Ishikawa (cell line): ENCODE results near the gene ACADVL.

ENCODE experiments used
- CEBPB ChIP-seq: IDR thresholded peaks from 2 replicates; pipeline ENCODE4 v1.6.1; 2012
- CREB1 ChIP-seq: IDR thresholded peaks from 2 replicates; pipeline ENCODE4 v1.6.1; 2012; ENCODE audit warnings: low read depth
- EGR1 ChIP-seq: IDR thresholded peaks from 2 replicates; pipeline ENCODE4 v1.6.1; 2012
- EP300 ChIP-seq: IDR thresholded peaks from 2 replicates; pipeline ENCODE4 v1.6.1; 2012; ENCODE audit warnings: borderline replicate concordance
- FOXM1 ChIP-seq: IDR thresholded peaks from 2 replicates; pipeline ENCODE4 v1.6.1; 2012; ENCODE audit warnings: low read depth, borderline replicate concordance
- MAX ChIP-seq: IDR thresholded peaks from 2 replicates; pipeline ENCODE4 v1.6.1; 2012
- NFIC ChIP-seq: IDR thresholded peaks from 2 replicates; pipeline ENCODE4 v1.6.1; 2012
- RAD21 ChIP-seq: IDR thresholded peaks from 2 replicates; pipeline ENCODE4 v1.6.1; 2012; ENCODE audit warnings: low read depth
- REST ChIP-seq: IDR thresholded peaks from 2 replicates; pipeline ENCODE4 v1.6.1; 2012; ENCODE audit warnings: low read depth, mild to moderate bottlenecking
- TAF1 ChIP-seq: IDR thresholded peaks from 2 replicates; pipeline ENCODE4 v1.6.1; 2012; ENCODE audit warnings: low read depth, mild to moderate bottlenecking
- TCF12 ChIP-seq: IDR thresholded peaks from 2 replicates; pipeline ENCODE4 v1.6.1; 2012; ENCODE audit warnings: low read depth
- TEAD4 ChIP-seq: IDR thresholded peaks from 2 replicates; pipeline ENCODE4 v1.6.1; 2012
- USF1 ChIP-seq: IDR thresholded peaks from 2 replicates; pipeline ENCODE4 v1.6.1; 2012
- YY1 ChIP-seq: IDR thresholded peaks from 2 replicates; pipeline ENCODE4 v1.6.1; 2012; ENCODE audit warnings: low read depth

ACADVL gene

GRCh38 chr17:7208027-7208571 is 11.6 kb upstream of the ACADVL start:
- TF ChIP-seq CEBPB (no peak), NFIC (no peak), YY1 (no peak), EGR1 (no peak)

GRCh38 chr17:7208754-7209460 is 10.8 kb upstream of the ACADVL start:
- TF ChIP-seq EP300: no peak
- no peak for TF ChIP-seq MAX
- TF ChIP-seq CEBPB: no peak
- TF ChIP-seq CREB1: no peak
- no peak for TF ChIP-seq NFIC
- no peak for TF ChIP-seq REST
- no peak for TF ChIP-seq TCF12
- no peak for TF ChIP-seq TEAD4
- TF ChIP-seq TAF1: no peak

- TF ChIP-seq USF1: no peak
- TF ChIP-seq EGR1: no peak
- no peak for TF ChIP-seq YY1
These were observed 8.1 kb upstream of the ACADVL start for GRCh38 chr17:7211491-7212273.

GRCh38 chr17:7213895-7214299 is 5.8 kb upstream of the ACADVL start:
- no peak for TF ChIP-seq TEAD4
- no peak for TF ChIP-seq CREB1
- 0 out of 2 replicates have a peak, but pooled peaks have one; percentile 34 for TF ChIP-seq CEBPB
- TF ChIP-seq FOXM1: peak; percentile 70; the same call in 1 of the 2 replicates
- no peak for TF ChIP-seq TCF12

GRCh38 chr17:7214300-7215135 is 5.2 kb upstream of the ACADVL start:
- TF ChIP-seq TCF12 (0 out of 2 replicates have a peak, but pooled peaks have one; percentile 41), TEAD4 (no peak), FOXM1 (no peak), EGR1 (peak; percentile 49; the same call in 1 of the 2 replicates), CREB1 (peak; percentile 34; the same call in 1 of the 2 replicates), NFIC (peak; percentile 9; the same call in 1 of the 2 replicates), MAX (peak; percentile 38; the same call in 1 of the 2 replicates)

- TF ChIP-seq NFIC: no peak
- TF ChIP-seq CREB1: no peak
- no peak for TF ChIP-seq REST
- no peak for TF ChIP-seq RAD21
- TF ChIP-seq TEAD4: peak; percentile 25; the same call in 1 of the 2 replicates
These were observed 4.6 kb upstream of the ACADVL start for GRCh38 chr17:7215136-7215638.
